Activated CD4-positive, alpha-beta memory T cell treated with anti-CD3 and anti-CD28 coated beads for 36 hours (primary cell): ENCODE results near the gene SOBP. TPM values are rescaled to one million over a fixed set of nuclear protein-coding genes. Genes with fewer than 3 reads are reported as not detected.

Experiments
- CTCF ChIA-PET: fragments of 350-600 bp; sonication (Branson Sonifier 250); formaldehyde crosslinking; loops from one replicate; lab custom pipeline; 2021; ENCODE audit warnings: antibody characterized with exemption, inconsistent platforms; lab: Charles Lee
- POLR2A ChIA-PET: fragments of 350-600 bp; sonication (Branson Sonifier 250); formaldehyde crosslinking; loops from one replicate; lab custom pipeline; 2021; ENCODE audit warnings: antibody characterized with exemption; lab: Charles Lee
- DNase-seq: peaks from one replicate; pipeline ENCODE4 v3.0.0-alpha.2; 2020
- H3K27ac Mint-ChIP-seq: one replicate; pipeline ENCODE4 v1.8.0; 2021; ENCODE audit warnings: mixed read lengths
- H3K27me3 Mint-ChIP-seq: one replicate; pipeline ENCODE4 v1.8.0; 2021; ENCODE audit warnings: mixed read lengths
- H3K36me3 Mint-ChIP-seq: one replicate; pipeline ENCODE4 v1.8.0; 2021; ENCODE audit warnings: mixed read lengths
- H3K4me1 Mint-ChIP-seq: one replicate; pipeline ENCODE4 v1.8.0; 2021; ENCODE audit warnings: low read depth, mixed read lengths
- H3K4me3 Mint-ChIP-seq: one replicate; pipeline ENCODE4 v1.8.0; 2021; ENCODE audit warnings: mild to moderate bottlenecking, mixed read lengths
- H3K9me3 Mint-ChIP-seq: one replicate; pipeline ENCODE4 v1.8.0; 2021; ENCODE audit warnings: mixed read lengths
- intact Hi-C: fragments of 100-400 bp; cut with micrococcal nuclease; formaldehyde crosslinking; loops from one replicate; pipeline ENCODE4 v1.15.1; 2023
- total RNA-seq, 2 experiments: library from RNA; stranded (reverse); gene quantifications; one replicate each; pipeline ENCODE4 v1.2.3, GENCODE V29; 2021

The SOBP gene
- total RNA-seq, 2 experiments from 2014 or later = 0.24 to 0.29 TPM

GRCh38 chr6:107584726-107585125 lies 94.8 kb downstream of the SOBP start:
- ChIA-PET CTCF (no interaction called here), POLR2A (interaction anchor here (0.6 kb wide), 1 partner anchor 34 kb away, joined by 3 read pairs; no protein-coding TSS in a partner anchor)
- Mint-ChIP-seq H3K27me3 (peaks cover 9% of the 10 kb centered on the region), H3K4me3 (no peak overlapping the region), H3K4me1 (no peaks in the 10 kb centered on the region), H3K27ac (no peak overlapping the region), H3K36me3 (no peaks in the 10 kb centered on the region), H3K9me3 (no peaks in the 10 kb centered on the region)
- DNase-seq = no peak
- intact Hi-C loops = no loop called here

GRCh38 chr6:107585815-107586435 lies 96.0 kb downstream of the SOBP start:
- intact Hi-C loops = no loop called here
- Mint-ChIP-seq H3K27me3 (peaks cover 9% of the 10 kb centered on the region), H3K4me1 (no peaks in the 10 kb centered on the region), H3K9me3 (no peaks in the 10 kb centered on the region), H3K27ac (no peak overlapping the region), H3K4me3 (no peak overlapping the region), H3K36me3 (no peaks in the 10 kb centered on the region)
- no peak for DNase-seq
- ChIA-PET POLR2A (no interaction called here), CTCF (interaction anchor here (0.6 kb wide), 1 partner anchor 201 kb away, joined by 3 read pairs; no protein-coding TSS in a partner anchor)

GRCh38 chr6:107587451-107587850 lies 97.5 kb downstream of the SOBP start:
- H3K4me1 Mint-ChIP-seq = no peaks in the 10 kb centered on the region
- ChIA-PET CTCF (no interaction called here), POLR2A (no interaction called here)
- no peaks in the 10 kb centered on the region for H3K36me3 Mint-ChIP-seq
- H3K27ac Mint-ChIP-seq = no peak overlapping the region
- H3K4me3 Mint-ChIP-seq = no peak overlapping the region
- H3K27me3 Mint-ChIP-seq = peaks cover 12% of the 10 kb centered on the region
- intact Hi-C loops = no loop called here
- H3K9me3 Mint-ChIP-seq = no peaks in the 10 kb centered on the region
- DNase-seq = no peak

GRCh38 chr6:107589199-107589598 lies 99.3 kb downstream of the SOBP start:
- peaks cover 14% of the 10 kb centered on the region for H3K27me3 Mint-ChIP-seq
- DNase-seq = no peak
- intact Hi-C loops = no loop called here
- H3K36me3 Mint-ChIP-seq = no peaks in the 10 kb centered on the region
- no peaks in the 10 kb centered on the region for H3K9me3 Mint-ChIP-seq
- H3K4me3 Mint-ChIP-seq = no peak overlapping the region
- no peaks in the 10 kb centered on the region for H3K4me1 Mint-ChIP-seq
- POLR2A ChIA-PET = no interaction called here
- CTCF ChIA-PET = interaction anchor here (0.7 kb wide), 1 partner anchor 207 kb away, joined by 4 read pairs; no protein-coding TSS in a partner anchor
- H3K27ac Mint-ChIP-seq = no peak overlapping the region

- H3K27me3 Mint-ChIP-seq = peaks cover 14% of the 10 kb centered on the region
- ChIA-PET POLR2A (no interaction called here), CTCF (no interaction called here)
- no peaks in the 10 kb centered on the region for H3K4me1 Mint-ChIP-seq
- no peaks in the 10 kb centered on the region for H3K9me3 Mint-ChIP-seq
- no peak overlapping the region for H3K27ac Mint-ChIP-seq
- intact Hi-C loops = no loop called here
- DNase-seq = no peak
- no peaks in the 10 kb centered on the region for H3K36me3 Mint-ChIP-seq
- H3K4me3 Mint-ChIP-seq = no peak overlapping the region
Observed at GRCh38 chr6:107589934-107590333, 100.0 kb downstream of the SOBP start.

- CTCF ChIA-PET = no interaction called here
- H3K4me3 Mint-ChIP-seq = no peak overlapping the region
- POLR2A ChIA-PET = no interaction called here
- no peak for DNase-seq
- no peak overlapping the region for H3K27ac Mint-ChIP-seq
- intact Hi-C loops = no loop called here
- H3K9me3 Mint-ChIP-seq = no peaks in the 10 kb centered on the region
- no peaks in the 10 kb centered on the region for H3K4me1 Mint-ChIP-seq
- H3K27me3 Mint-ChIP-seq = peaks cover 14% of the 10 kb centered on the region
- no peaks in the 10 kb centered on the region for H3K36me3 Mint-ChIP-seq
Observed at GRCh38 chr6:107590378-107590777, 100.5 kb downstream of the SOBP start.

GRCh38 chr6:107591346-107591745 lies 101.4 kb downstream of the SOBP start:
- Mint-ChIP-seq H3K27ac (no peak overlapping the region), H3K36me3 (no peaks in the 10 kb centered on the region), H3K4me1 (no peaks in the 10 kb centered on the region), H3K27me3 (peaks cover 14% of the 10 kb centered on the region), H3K9me3 (no peaks in the 10 kb centered on the region), H3K4me3 (no peak overlapping the region)
- ChIA-PET POLR2A (no interaction called here), CTCF (no interaction called here)
- no peak for DNase-seq
- intact Hi-C loops = no loop called here

GRCh38 chr6:107592806-107593205 lies 102.9 kb downstream of the SOBP start:
- Mint-ChIP-seq H3K27ac (no peak overlapping the region), H3K4me1 (no peaks in the 10 kb centered on the region), H3K4me3 (no peak overlapping the region), H3K36me3 (no peaks in the 10 kb centered on the region), H3K9me3 (no peaks in the 10 kb centered on the region), H3K27me3 (peaks cover 16% of the 10 kb centered on the region)
- CTCF ChIA-PET = no interaction called here
- no peak for DNase-seq
- intact Hi-C loops = no loop called here
- POLR2A ChIA-PET = no interaction called here

- no peak overlapping the region for H3K4me3 Mint-ChIP-seq
Observed at GRCh38 chr6:107594736-107595135, 104.8 kb downstream of the SOBP start.

GRCh38 chr6:107598091-107598490 lies 108.2 kb downstream of the SOBP start:
- H3K27me3 Mint-ChIP-seq = peaks cover 5% of the 10 kb centered on the region

More at GRCh38 chr6:107594736-107595135, 104.8 kb downstream of the SOBP start:
- Mint-ChIP-seq H3K27me3 (peaks cover 18% of the 10 kb centered on the region), H3K4me1 (no peaks in the 10 kb centered on the region), H3K9me3 (no peaks in the 10 kb centered on the region), H3K27ac (no peak overlapping the region), H3K36me3 (no peaks in the 10 kb centered on the region)
- no peak for DNase-seq
- intact Hi-C loops = no loop called here
- POLR2A ChIA-PET = no interaction called here
- CTCF ChIA-PET = no interaction called here

GRCh38 chr6:107599043-107599442 lies 109.1 kb downstream of the SOBP start:
- Mint-ChIP-seq H3K27ac (no peak overlapping the region), H3K36me3 (no peaks in the 10 kb centered on the region), H3K9me3 (no peaks in the 10 kb centered on the region), H3K4me3 (no peak overlapping the region), H3K4me1 (no peaks in the 10 kb centered on the region), H3K27me3 (peaks cover 4% of the 10 kb centered on the region)
- ChIA-PET POLR2A (no interaction called here), CTCF (interaction anchor here (1.7 kb wide), 1 partner anchor 281 kb away, joined by 3 read pairs; no protein-coding TSS in a partner anchor)
- no peak for DNase-seq
- intact Hi-C loops = no loop called here

More at GRCh38 chr6:107598091-107598490, 108.2 kb downstream of the SOBP start:
- H3K4me1 Mint-ChIP-seq = no peaks in the 10 kb centered on the region
- no peaks in the 10 kb centered on the region for H3K36me3 Mint-ChIP-seq
- ChIA-PET CTCF (interaction anchor here (1.7 kb wide), 1 partner anchor 280 kb away, joined by 3 read pairs; no protein-coding TSS in a partner anchor), POLR2A (no interaction called here)
- H3K9me3 Mint-ChIP-seq = no peaks in the 10 kb centered on the region
- DNase-seq = no peak
- no peak overlapping the region for H3K27ac Mint-ChIP-seq
- no peak overlapping the region for H3K4me3 Mint-ChIP-seq
- intact Hi-C loops = no loop called here

- ChIA-PET POLR2A (no interaction called here), CTCF (no interaction called here)
- Mint-ChIP-seq H3K4me1 (no peaks in the 10 kb centered on the region), H3K27me3 (peaks cover 4% of the 10 kb centered on the region), H3K27ac (no peak overlapping the region), H3K4me3 (no peak overlapping the region), H3K36me3 (no peaks in the 10 kb centered on the region), H3K9me3 (no peaks in the 10 kb centered on the region)
- DNase-seq = no peak
- intact Hi-C loops = no loop called here
Observed at GRCh38 chr6:107600121-107600520, 110.2 kb downstream of the SOBP start.

- no peak overlapping the region for H3K4me3 Mint-ChIP-seq
- H3K4me1 Mint-ChIP-seq = no peaks in the 10 kb centered on the region
- H3K9me3 Mint-ChIP-seq = no peaks in the 10 kb centered on the region
- H3K27ac Mint-ChIP-seq = no peak overlapping the region
- CTCF ChIA-PET = no interaction called here
- intact Hi-C loops = no loop called here
- no peak for DNase-seq
- H3K27me3 Mint-ChIP-seq = peaks cover 4% of the 10 kb centered on the region
- no peaks in the 10 kb centered on the region for H3K36me3 Mint-ChIP-seq
- POLR2A ChIA-PET = no interaction called here
Observed at GRCh38 chr6:107600936-107601335, 111.0 kb downstream of the SOBP start.
